NCI-H2107 (cell line): ENCODE data around the gene MAJIN.

ENCODE experiments used
- DNase-seq: peaks from one replicate; lab custom pipeline; 2025; lab: John Stamatoyannopoulos, UW

Gene MAJIN

DNA sequence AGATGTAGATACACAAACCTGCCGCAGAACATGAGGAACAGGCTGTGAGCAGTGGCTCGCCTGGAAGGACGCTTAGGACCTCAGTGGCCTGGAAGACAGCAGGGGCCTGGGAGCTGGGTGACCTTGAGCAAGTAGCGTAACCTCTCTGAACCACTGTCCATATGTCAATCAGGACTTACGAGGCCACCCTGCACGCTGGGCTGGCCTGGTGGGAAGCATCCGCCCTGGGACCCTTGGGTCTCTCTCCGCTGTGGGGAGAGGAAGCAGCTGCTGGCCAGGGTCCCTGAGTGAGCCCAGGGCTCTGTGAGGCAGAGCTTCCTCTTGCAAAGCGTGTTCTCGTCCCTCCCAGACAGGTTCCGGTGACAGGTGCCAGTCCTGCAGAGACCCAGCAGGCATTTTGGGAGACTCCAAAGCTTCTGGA is 79.5 kb downstream of the MAJIN start:
- no peak for DNase-seq

GRCh38 chr11:64891880-64892279 is 80.0 kb downstream of the MAJIN start:
- no peak for DNase-seq

GRCh38 chr11:64891215-64891848 is 80.6 kb downstream of the MAJIN start:
- DNase-seq = no peak

DNA sequence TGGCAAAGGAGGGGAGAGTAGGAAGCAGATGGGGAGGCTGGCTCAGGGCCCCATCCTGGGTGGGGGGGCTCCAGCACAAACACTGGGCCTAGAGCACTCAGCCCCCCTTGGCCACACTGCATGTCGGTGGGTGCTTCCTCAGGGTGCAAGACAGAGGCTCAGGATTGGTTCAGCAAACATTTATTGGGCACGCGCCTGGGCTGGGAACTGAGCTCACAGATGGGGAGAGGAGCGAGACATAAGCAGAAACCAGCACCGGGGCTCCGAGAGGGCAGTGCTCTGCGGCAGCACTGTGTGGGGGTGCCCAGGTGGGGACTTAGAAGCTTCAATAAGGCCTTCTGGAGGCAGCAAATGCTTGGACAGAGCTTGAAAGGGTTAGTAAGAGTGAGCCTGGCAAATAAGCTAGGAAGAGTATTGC is 81.4 kb downstream of the MAJIN start:
- no peak for DNase-seq

GRCh38 chr11:64888729-64889511 is 83.0 kb downstream of the MAJIN start:
- DNase-seq = no peak

- no peak for DNase-seq
Measured at GRCh38 chr11:64888406-64888728, 83.5 kb downstream of the MAJIN start.
